Jurkat, Clone E6-1 (cell line): Measurements from ENCODE around the gene AP1S1.
"Not testable (repeated sequence)": the region's sequence is repeated elsewhere in the genome, so short reads cannot be mapped to it uniquely, and the experiment has no call there.

Experiments used
- DNase-seq: peaks from one replicate; pipeline ENCODE4 v3.0.0-alpha.2; 2011; ENCODE audit warnings: low read depth, low spot score
- H3K4me3 ChIP-seq: 2 replicates; pipeline ENCODE4 v1.5.1; 2011; ENCODE audit warnings: mild to moderate bottlenecking, low read length, control low read depth, moderate library complexity

Gene AP1S1

GRCh38 chr7:101122933-101123702, 31.2 kb upstream of the AP1S1 start:
- DNase-seq, result no peak
- H3K4me3 ChIP-seq, result no peak overlapping the region

- DNase-seq, result no peak
These were observed 30.6 kb upstream of the AP1S1 start for GRCh38 chr7:101123703-101124068.

GRCh38 chr7:101124376-101125056, 29.8 kb upstream of the AP1S1 start:
- no peak overlapping the region for H3K4me3 ChIP-seq
- peak; percentile 55 for DNase-seq

More at GRCh38 chr7:101123703-101124068, 30.6 kb upstream of the AP1S1 start:
- H3K4me3 ChIP-seq, result no peak overlapping the region

GRCh38 chr7:101125989-101126650, 28.2 kb upstream of the AP1S1 start:
- DNase-seq, result no peak
- no peak overlapping the region for H3K4me3 ChIP-seq

GRCh38 chr7:101126651-101127459, 27.4 kb upstream of the AP1S1 start, which contains the start of gene SERPINE1:
TSS of gene SERPINE1 (plus strand) at chr7:101127104. CDS start at chr7:101128394, 1,290 bp downstream.
- peak; percentile 86 for DNase-seq
- peak within 1 kb of the TSS; percentile 41 for H3K4me3 ChIP-seq

GRCh38 chr7:101127460-101128039, 26.7 kb upstream of the AP1S1 start:
- peak overlapping the region; percentile 41 for H3K4me3 ChIP-seq
- DNase-seq, result no peak

GRCh38 chr7:101128040-101128834, 26.0 kb upstream of the AP1S1 start:
- no peak overlapping the region for H3K4me3 ChIP-seq
- DNase-seq, result peak; percentile 32

- no peak overlapping the region for H3K4me3 ChIP-seq
- DNase-seq, result no peak
These were observed 24.6 kb upstream of the AP1S1 start for GRCh38 chr7:101129603-101130117.

GRCh38 chr7:101132626-101133600, 21.4 kb upstream of the AP1S1 start:
- not testable (repeated sequence) for H3K4me3 ChIP-seq, DNase-seq

- no peak overlapping the region for H3K4me3 ChIP-seq
- DNase-seq, result no peak
These were observed 20.5 kb upstream of the AP1S1 start for GRCh38 chr7:101133621-101134398.

- H3K4me3 ChIP-seq, result no peak overlapping the region
- no peak for DNase-seq
These were observed 19.8 kb upstream of the AP1S1 start for GRCh38 chr7:101134399-101134980.

GRCh38 chr7:101137651-101138212, 16.5 kb upstream of the AP1S1 start:
- no peak for DNase-seq

GRCh38 chr7:101138213-101138870, 15.9 kb upstream of the AP1S1 start:
- no peak overlapping the region for H3K4me3 ChIP-seq
- DNase-seq, result peak; percentile 38

More at GRCh38 chr7:101137651-101138212, 16.5 kb upstream of the AP1S1 start:
- H3K4me3 ChIP-seq, result no peak overlapping the region

- H3K4me3 ChIP-seq, result no peak overlapping the region
- no peak for DNase-seq
These were observed 14.0 kb upstream of the AP1S1 start for GRCh38 chr7:101140339-101140699.
